Measurements from ENCODE around the gene WNT11.
A peak's percentile ranks its signal among the peaks of the same experiment; 100 is the strongest.

WNT11 gene

DNA sequence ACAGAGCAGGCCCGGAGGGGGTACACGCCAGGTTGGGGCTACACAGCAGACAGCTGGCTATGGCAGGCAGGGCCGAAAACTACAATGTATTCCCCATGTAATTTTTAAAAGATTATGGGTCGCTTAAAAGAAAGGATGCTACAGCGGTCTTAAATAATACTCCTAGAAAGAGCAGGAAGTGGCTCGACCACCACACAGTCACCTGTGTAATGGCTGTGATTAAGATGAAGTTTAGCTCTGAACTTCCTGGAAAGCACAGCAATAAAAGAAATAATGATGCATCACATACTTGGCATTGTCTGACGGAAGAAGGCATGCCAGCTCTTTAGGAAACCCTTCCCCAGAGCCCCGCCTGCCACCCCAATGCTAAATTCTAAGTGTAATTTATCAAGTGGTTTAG, 32.6 kb downstream of the WNT11 start:
- no peak for DNase-seq (ENCODE audit: low read depth)

GRCh38 chr11:76172583-76172982, 33.7 kb downstream of the WNT11 start:
- DNase-seq (ENCODE audit: low read depth): no peak

GRCh38 chr11:76170468-76170867, 35.8 kb downstream of the WNT11 start:
- no peak for DNase-seq (ENCODE audit: low read depth)

DNA sequence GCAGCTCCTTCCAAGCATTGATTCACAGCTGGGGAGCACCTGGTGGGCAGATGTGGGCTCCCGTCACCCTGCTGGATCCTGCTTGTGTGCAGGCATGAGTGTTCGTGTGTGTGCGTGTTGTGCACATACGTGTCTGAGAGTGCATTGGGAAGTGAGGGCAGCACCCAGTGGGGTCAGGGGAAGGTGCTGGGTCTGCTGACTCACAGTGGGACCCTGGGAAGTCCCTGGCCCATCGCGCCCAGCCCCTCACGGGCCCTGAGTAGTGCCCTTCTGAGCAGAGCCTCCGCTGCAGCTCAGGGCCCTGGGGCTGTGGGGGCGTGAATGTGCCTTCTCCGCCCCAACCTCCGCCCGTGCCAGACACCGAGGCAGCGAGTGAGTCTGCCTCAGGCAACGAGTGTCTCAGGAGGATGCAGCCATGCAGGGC, 36.8 kb downstream of the WNT11 start:
- DNase-seq (ENCODE audit: low read depth): no peak

GRCh38 chr11:76167590-76167989, 38.7 kb downstream of the WNT11 start:
- DNase-seq (ENCODE audit: low read depth): peak; percentile 40

DNA sequence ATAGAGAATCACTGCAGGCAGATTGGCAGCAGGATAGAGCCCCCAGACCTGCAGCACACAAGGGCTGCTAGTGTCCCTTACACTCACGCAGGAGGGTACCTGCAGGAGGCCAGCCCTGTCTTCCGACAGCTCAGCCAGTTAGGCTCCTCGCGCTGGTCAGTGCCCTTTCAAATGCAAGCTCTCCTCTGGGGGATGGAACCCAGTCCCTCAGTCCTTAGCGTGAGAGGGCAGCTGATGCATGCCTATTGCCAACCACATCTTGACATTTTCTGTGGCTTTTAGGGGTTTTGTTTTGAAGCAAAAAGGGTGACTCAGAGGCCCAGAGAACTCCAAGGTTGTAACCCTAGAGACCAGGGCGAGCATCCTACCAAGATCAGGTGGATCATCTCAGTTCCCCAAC, 40.0 kb downstream of the WNT11 start:
- DNase-seq (ENCODE audit: low read depth): no peak

DNA sequence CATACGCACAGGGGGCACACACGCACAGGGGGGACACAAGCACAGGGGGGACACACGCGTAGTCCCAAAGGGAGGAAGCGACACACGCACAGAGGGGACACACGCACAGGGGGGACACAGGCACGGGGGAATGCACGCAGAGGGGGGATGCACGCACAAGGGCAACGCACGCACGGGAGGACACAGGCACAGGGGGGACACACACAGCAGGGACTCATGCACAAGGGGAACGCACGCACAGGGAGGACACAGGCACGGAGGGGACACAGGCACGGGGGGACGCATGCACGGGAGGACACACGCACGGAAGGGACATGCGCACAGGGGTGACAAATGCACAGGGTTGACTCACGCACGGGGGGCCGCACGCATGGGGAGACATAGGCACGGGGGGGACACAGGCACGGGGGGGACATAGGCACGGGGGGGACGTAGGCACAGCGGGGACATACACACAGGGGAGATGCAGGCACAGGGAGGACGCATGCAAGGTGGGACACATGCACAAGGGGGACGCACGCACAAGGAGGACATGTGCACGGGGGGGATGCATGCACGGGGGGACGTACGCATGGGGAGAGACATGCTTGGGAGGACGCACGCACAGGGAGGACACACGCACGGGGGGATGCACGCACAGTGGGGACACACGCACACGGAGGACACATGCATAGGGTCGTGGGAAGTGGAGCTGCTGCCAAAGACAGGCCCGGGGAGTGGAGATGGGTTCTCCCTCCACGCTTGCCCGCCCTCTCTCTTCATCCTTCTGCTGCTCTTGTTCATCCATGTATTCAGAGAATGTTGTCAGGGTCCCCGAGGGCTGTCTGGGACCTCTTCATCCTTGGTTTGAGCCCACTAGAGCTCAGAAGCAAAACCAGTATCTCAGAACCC, 41.2 kb downstream of the WNT11 start:
- no peak for DNase-seq (ENCODE audit: low read depth)

- no peak for DNase-seq (ENCODE audit: low read depth)
Observed at GRCh38 chr11:76164081-76164480, 42.2 kb downstream of the WNT11 start.

- DNase-seq (ENCODE audit: low read depth): no peak
Observed at GRCh38 chr11:76163289-76163880, 42.9 kb downstream of the WNT11 start.

DNA sequence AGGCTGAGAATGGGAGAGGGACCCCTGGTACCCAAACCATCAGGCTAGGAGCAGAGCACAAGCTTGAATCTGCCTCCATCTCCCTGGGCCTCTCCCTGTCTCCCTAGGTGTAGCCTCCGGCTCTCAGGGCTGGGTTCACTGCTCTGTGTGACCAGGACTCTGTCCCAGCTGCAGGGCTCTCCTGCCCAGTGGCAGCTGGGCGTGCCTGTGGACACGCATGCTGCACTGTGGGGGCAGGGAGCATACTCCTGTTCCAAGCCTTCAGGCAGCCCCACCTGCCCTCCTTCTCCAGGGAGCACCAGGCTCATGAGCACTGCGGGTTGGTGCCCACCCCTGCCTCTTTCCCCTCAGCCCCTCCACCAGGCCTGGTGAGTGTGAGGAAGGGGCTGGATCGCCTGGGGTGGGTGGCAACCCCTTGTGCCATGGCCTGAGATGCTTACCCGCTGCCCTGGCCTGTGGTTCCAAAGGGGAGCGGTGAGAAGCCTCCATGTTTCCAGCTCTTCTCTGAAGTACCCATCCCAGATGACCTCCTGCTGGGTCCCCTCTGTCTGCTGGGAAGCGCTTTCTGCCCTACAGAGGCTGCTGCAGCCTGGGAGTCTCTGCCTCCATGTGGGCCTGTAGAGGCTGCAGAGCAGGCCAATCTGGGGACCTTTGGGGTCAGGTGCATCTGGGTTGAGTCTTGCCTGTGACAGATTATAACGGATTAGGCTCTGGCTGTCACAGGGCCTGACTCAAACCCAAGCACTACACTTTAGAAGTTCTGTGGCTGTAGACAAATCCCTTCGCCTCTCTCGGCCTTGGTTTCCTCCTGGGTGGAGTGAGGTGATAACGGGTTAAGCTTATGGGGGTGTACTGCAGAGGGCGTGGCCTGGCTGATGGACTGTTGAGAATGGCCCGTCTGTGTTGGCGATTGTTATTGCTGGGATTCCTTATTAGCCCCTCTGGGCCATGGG, 43.7 kb downstream of the WNT11 start:
- no peak for DNase-seq (ENCODE audit: low read depth)

DNA sequence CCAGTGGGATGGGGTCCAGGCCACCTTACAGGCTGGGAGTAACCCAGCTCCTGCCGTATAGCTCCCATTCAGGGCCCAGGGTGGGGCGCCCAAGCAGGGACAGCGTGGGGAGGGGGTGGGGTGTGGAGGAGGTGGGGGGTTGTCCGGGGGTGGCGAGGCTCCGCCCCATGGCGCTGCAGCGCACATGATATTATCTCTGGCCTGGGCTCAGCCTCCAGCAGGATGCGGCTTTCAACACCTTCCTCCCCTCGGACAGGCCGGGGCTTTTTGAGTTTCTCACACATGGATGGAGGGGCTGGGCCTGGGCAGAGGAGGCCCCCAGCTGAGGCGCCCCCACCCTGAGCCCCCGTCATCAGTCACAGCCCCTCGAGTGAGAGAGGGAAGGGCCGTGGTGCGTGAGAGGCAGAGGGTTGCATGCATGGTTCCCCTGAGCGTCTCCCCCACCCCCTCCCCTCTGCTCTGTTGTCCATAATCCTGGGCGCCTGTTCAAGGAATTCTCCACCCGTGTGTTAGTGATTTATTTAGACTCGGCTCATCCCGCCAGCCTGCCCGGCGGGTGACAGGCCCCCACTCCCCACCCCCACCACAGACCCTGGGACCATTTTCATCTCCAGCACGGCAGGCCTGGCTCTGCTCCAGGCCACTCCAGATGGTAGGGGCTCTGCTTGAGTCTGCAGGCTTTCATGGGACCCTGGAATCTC, 44.9 kb downstream of the WNT11 start:
- DNase-seq (ENCODE audit: low read depth): no peak

DNA sequence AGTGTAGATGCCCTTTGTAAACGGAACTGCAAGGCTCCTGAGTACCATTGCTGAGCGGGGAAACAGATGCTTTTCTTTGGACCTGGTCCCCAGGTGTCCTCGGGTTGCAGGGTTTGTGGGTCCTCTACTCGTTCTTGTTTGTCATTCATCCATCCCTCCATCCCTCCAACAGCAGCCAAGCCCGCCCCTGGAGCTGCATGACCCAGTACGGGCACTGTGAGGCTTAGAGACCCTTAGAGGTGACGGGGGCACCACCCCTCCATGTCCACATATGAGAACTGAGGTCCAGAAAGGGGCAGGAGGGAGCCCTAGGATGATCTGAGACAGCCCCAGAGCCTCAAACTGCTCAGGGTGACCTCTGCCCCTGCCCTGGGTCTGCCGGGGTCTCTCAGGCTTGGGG, 45.4 kb downstream of the WNT11 start:
- DNase-seq (ENCODE audit: low read depth): no peak

DNA sequence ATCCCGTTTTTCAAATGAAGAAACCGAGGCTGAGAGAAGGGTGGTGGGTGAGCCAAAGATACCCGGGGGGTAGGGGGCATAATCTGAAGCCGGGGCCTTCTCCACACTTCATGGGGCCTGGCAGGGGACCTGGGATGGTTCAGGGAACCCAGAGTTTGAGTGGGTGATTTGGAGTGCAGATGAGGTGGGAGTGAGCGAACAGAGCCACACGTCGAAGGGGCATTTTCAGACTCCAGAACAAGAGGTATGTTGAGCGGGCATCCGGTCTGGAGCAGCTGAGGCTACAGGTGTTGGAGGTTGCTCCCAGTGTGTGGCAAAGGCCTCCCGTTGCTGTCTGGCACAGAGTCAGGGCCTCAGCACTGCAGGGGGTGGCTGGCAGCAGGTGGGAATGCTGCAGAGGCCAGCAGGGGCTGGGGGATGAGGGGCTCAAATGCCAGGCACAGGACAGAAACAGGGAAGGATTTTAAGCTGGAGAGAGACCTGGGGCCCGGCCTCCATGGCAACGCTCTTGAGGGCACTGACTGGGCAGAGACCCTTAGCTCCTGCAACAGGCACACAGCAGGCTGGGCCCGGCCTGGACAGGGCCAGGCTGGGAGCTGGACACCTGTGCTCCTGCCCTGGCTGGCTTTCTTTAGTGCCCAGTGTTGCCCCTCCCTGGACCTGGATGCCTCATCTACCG, 46.2 kb downstream of the WNT11 start:
- no peak for DNase-seq (ENCODE audit: low read depth)

- DNase-seq (ENCODE audit: low read depth): no peak
Observed at GRCh38 chr11:76159303-76159937, 46.9 kb downstream of the WNT11 start.

DNA sequence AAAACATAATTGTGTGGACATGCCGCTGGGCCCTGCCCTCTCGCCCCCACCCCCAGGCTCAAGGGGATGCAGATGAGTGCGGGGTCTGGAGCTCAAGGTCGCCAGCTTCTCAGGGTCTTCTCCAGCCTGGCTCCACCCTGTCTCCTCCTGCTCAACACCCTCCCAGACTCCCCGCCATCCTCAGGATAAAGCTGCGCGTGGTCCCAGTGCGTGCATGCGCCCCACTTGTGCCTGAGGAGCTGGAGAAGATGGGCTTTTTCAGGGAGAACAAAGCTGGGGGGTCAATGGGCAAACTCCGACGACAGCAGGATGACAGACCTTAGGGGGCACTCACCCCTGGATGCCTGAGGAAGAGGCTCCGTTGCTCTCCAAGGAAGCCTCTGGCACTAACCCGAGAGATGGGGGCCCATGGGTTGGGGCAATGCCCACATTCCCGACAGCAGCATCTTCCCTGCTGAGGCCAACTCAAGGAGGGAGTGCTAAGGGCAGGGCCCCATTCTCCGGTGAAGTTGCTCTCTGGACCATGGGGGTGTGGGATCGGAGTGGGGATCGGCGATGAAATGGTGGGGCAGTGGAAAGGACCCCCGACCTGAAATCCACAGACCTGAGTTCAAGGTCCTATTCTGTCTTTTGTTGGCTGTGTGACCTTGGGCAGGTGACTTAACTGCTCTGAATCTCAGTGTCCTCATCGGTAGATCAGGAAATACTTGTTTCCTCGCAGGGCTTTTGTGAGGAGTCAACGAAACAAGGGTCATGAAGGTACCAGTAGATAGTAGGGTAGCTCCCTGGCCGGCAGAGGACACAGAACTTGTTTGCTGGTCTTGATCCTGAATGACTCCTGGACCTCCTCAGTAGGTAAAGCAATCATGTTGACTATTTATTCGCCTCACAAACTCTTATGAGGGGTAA, 47.7 kb downstream of the WNT11 start:
- DNase-seq (ENCODE audit: low read depth): no peak

- DNase-seq (ENCODE audit: low read depth): no peak
Observed at GRCh38 chr11:76157891-76158290, 48.4 kb downstream of the WNT11 start.

DNA sequence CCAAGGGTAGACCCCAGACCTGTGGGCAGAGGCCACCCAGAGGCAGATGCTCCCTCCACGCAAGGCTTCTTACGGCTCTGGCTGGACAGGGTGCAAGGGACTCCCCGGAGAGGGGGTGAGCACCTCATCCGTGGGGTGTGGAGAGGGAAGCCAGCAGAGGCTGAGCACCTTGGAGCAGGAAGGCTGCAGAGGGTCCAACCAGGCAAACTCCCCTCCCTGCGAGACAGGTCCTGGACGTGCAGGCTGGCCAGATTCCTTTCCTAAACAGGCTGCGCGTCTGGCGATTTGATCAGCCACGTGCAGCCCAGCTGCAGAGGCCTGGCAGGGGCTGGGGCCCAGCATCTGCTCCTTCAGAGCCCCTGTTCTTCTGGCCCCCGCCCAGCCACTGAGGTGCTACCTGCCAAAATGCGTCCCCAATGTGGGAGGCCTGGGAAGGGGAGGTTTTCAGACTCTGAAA, 49.3 kb downstream of the WNT11 start:
- no peak for DNase-seq (ENCODE audit: low read depth)

DNA sequence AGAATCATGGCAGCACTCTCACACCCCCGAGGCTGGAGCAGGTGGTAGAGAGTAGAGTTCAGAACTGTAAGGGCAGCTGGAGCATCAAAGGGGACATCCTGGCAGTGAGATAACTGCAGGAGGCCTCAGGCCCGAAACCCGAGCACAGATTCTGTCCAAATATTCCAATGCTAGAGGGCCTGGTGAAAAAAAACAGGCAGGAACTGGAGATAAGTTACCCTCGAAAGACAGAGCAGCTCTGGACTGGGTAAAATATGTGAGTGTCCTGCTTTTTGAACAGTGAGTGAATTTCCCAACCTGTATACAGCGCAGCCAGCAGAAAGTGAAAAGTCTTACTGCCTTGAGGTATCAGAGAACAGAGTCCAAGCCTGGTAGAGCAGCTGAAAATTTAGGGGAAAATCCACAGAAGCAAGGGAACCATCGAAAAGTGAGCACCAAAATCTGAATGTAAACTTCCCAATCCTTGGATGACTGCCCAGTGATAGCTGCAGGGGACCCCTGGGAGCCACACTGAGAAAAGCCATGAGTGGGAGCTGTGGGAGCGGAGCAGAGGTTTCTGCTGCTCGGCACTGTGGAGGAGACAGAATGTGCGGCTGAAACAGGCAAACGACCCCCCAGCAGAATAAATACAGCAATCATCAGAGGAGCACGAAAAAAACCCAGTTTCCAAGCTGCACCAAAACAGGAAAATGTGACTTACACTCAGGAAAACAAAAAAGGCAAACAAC, 50.6 kb downstream of the WNT11 start:
- DNase-seq (ENCODE audit: low read depth): no peak

GRCh38 chr11:76153571-76153923, 52.8 kb downstream of the WNT11 start:
- DNase-seq (ENCODE audit: low read depth): no peak
